Astrocyte (in vitro differentiated cells and primary cell): ENCODE results near the gene NFATC1. TPM values are rescaled to one million over a fixed set of nuclear protein-coding genes. Genes with fewer than 3 reads are reported as not detected.
A peak's percentile ranks its signal among the peaks of the same experiment; 100 is the strongest.

Experiments used
- DNase-seq: peaks from one replicate; pipeline ENCODE4 v3.0.0-alpha.2; 2010; ENCODE audit warnings: low read depth
- FAIRE-seq: peaks from 2 replicates; lab custom pipeline; 2011; peaks lifted over from hg19 to GRCh38; lab: Jason Lieb, UNC
- H2AFZ ChIP-seq: 2 replicates; pipeline ENCODE4 v1.6.0; 2012; ENCODE audit warnings: low read depth, low read length, inconsistent platforms
- H3K27ac ChIP-seq: 2 replicates; pipeline ENCODE4 v1.5.1; 2011; ENCODE audit warnings: low read depth, low read length, inconsistent platforms
- H3K27me3 ChIP-seq: 2 replicates; pipeline ENCODE4 v1.6.0; 2011; ENCODE audit warnings: low read length, inconsistent platforms; ENCODE audit not compliant: insufficient read depth
- H3K36me3 ChIP-seq: 2 replicates; pipeline ENCODE4 v1.5.1; 2011; ENCODE audit warnings: low read length, inconsistent platforms; ENCODE audit not compliant: insufficient read depth
- H3K4me1 ChIP-seq: 2 replicates; pipeline ENCODE4 v1.5.1; 2011; ENCODE audit warnings: low read length, inconsistent platforms; ENCODE audit not compliant: insufficient read depth
- H3K4me2 ChIP-seq: 2 replicates; pipeline ENCODE4 v1.6.0; 2012; ENCODE audit warnings: low read length, inconsistent platforms
- H3K4me3 ChIP-seq: 2 replicates; pipeline ENCODE4 v1.5.1; 2011; ENCODE audit warnings: low read depth, mild to moderate bottlenecking, low read length, inconsistent platforms; ENCODE audit not compliant: insufficient read depth
- H3K79me2 ChIP-seq: 2 replicates; pipeline ENCODE4 v1.6.0; 2012; ENCODE audit warnings: mild to moderate bottlenecking, low read length, inconsistent platforms; ENCODE audit not compliant: insufficient read depth
- H3K9ac ChIP-seq: 2 replicates; pipeline ENCODE4 v1.6.0; 2012; ENCODE audit warnings: mild to moderate bottlenecking, low read length, inconsistent platforms
- H3K9me3 ChIP-seq: 2 replicates; pipeline ENCODE4 v1.5.1; 2012; ENCODE audit warnings: low read depth, mild to moderate bottlenecking, low read length, inconsistent platforms; ENCODE audit not compliant: insufficient read depth
- H4K20me1 ChIP-seq: 2 replicates; pipeline ENCODE4 v1.6.0; 2012; ENCODE audit warnings: low read length, inconsistent platforms; ENCODE audit not compliant: insufficient read depth
- H3K27ac Mint-ChIP-seq: one replicate; pipeline ENCODE4 v1.8.0; 2021; ENCODE audit warnings: mild to moderate bottlenecking, mixed read lengths; ENCODE audit not compliant: unreplicated experiment
- H3K27me3 Mint-ChIP-seq: one replicate; pipeline ENCODE4 v1.8.0; 2021; ENCODE audit warnings: low read depth, mixed read lengths; ENCODE audit not compliant: unreplicated experiment
- H3K36me3 Mint-ChIP-seq: one replicate; pipeline ENCODE4 v1.8.0; 2021; ENCODE audit warnings: low read depth, mixed read lengths; ENCODE audit not compliant: unreplicated experiment
- H3K4me1 Mint-ChIP-seq: one replicate; pipeline ENCODE4 v1.8.0; 2021; ENCODE audit warnings: low read depth, mixed read lengths; ENCODE audit not compliant: unreplicated experiment
- H3K4me3 Mint-ChIP-seq: one replicate; pipeline ENCODE4 v1.8.0; 2021; ENCODE audit warnings: mild to moderate bottlenecking, moderate library complexity, mixed read lengths; ENCODE audit not compliant: unreplicated experiment
- H3K9me3 Mint-ChIP-seq: one replicate; pipeline ENCODE4 v1.8.0; 2021; ENCODE audit warnings: mild to moderate bottlenecking, mixed read lengths; ENCODE audit not compliant: unreplicated experiment
- CTCF ChIP-seq: IDR thresholded peaks from 2 replicates; pipeline ENCODE4 v1.5.1; 2011; ENCODE audit warnings: low read depth, mild to moderate bottlenecking, inconsistent platforms, low read length, moderate library complexity; ENCODE audit not compliant: insufficient read depth
- EZH2 ChIP-seq: IDR thresholded peaks from 2 replicates; pipeline ENCODE4 v1.6.1; 2012; ENCODE audit warnings: mild to moderate bottlenecking, low read length, inconsistent platforms; ENCODE audit not compliant: insufficient read depth
- total RNA-seq: library from RNA; stranded (reverse); gene quantifications from 2 replicates; pipeline ENCODE4 v1.2.1, GENCODE V29; 2021

Gene NFATC1
- total RNA-seq, 1 donor from 2014 or later: 11.0 TPM

- peaks cover 2% of the 10 kb centered on the region for H3K36me3 Mint-ChIP-seq
- peaks cover 11% of the 10 kb centered on the region for H3K27me3 Mint-ChIP-seq
- TF ChIP-seq EZH2: no peak
- no peak for TF ChIP-seq CTCF
- H3K4me3 Mint-ChIP-seq: peak overlapping the region; percentile 34
- FAIRE-seq (no peak), DNase-seq (no peak)
- H3K9me3 ChIP-seq: no peaks in the 10 kb centered on the region
- peaks cover 19% of the 10 kb centered on the region for H3K27me3 ChIP-seq
- no peak overlapping the region for H3K9ac ChIP-seq
- no peaks in the 10 kb centered on the region for H3K36me3 ChIP-seq
- no peak overlapping the region for H3K27ac ChIP-seq
- no peaks in the 10 kb centered on the region for H3K9me3 Mint-ChIP-seq
- no peaks in the 10 kb centered on the region for H4K20me1 ChIP-seq
- no peak overlapping the region for H2AFZ ChIP-seq
- no peak overlapping the region for H3K4me3 ChIP-seq
- H3K27ac Mint-ChIP-seq: no peak overlapping the region
- peaks cover 3% of the 10 kb centered on the region for H3K4me1 ChIP-seq
- no peaks in the 10 kb centered on the region for H3K79me2 ChIP-seq
- no peak overlapping the region for H3K4me2 ChIP-seq
- H3K4me1 Mint-ChIP-seq: peaks cover 7% of the 10 kb centered on the region
Observed at GRCh38 chr18:79523206-79523735, 127.5 kb downstream of the NFATC1 start.

- H3K36me3 Mint-ChIP-seq: peaks cover 2% of the 10 kb centered on the region
- no peak for TF ChIP-seq CTCF
- no peak for TF ChIP-seq EZH2
- Histone ChIP-seq H2AFZ (no peak overlapping the region), H3K4me3 (no peak overlapping the region), H3K79me2 (no peaks in the 10 kb centered on the region), H3K27ac (no peak overlapping the region), H3K9me3 (no peaks in the 10 kb centered on the region), H3K27me3 (peaks cover 24% of the 10 kb centered on the region), H3K4me2 (no peak overlapping the region), H3K4me1 (peaks cover 3% of the 10 kb centered on the region), H3K36me3 (no peaks in the 10 kb centered on the region), H3K9ac (no peak overlapping the region), H4K20me1 (no peaks in the 10 kb centered on the region)
- peaks cover 7% of the 10 kb centered on the region for H3K4me1 Mint-ChIP-seq
- no peak overlapping the region for H3K4me3 Mint-ChIP-seq
- H3K27ac Mint-ChIP-seq: no peak overlapping the region
- peaks cover 13% of the 10 kb centered on the region for H3K27me3 Mint-ChIP-seq
- no peaks in the 10 kb centered on the region for H3K9me3 Mint-ChIP-seq
- FAIRE-seq: no peak
- peak; percentile 16 for DNase-seq
Observed at GRCh38 chr18:79523736-79524180, 128.0 kb downstream of the NFATC1 start.
